Right ventricle myocardium inferior (tissue), 1 donor: ENCODE data around the gene RRP1. TPM values are rescaled to one million over a fixed set of nuclear protein-coding genes. Genes with fewer than 3 reads are reported as not detected.

Experiments used
- ATAC-seq: fragments of 200-7000 bp; cut with Tn5 transposase; one replicate; pipeline ENCODE4 v1.9.1; 2020; ENCODE audit warnings: mild to moderate bottlenecking, moderate library complexity
- DNase-seq: peaks from one replicate; pipeline ENCODE4 v3.0.0; 2021; ENCODE audit errors: missing footprints
- intact Hi-C: fragments of 100-400 bp; cut with DNase I; formaldehyde crosslinking; loops from one replicate; pipeline ENCODE4 v1.11.0; 2022
- total RNA-seq: library from RNA; stranded (reverse); fragmentation: NEBNext Ultra II Directional; extraction: Animal tissue kit (Norgen Biotek cat#: 25700); gene quantifications from one replicate; pipeline ENCODE4 v1.2.1, GENCODE V29; 2021
- donor health status: DM: no; HTN: yes; CAD: no; lungs with severe emphysema.

The RRP1 gene
- total RNA-seq, 1 donor from 2014 or later, result 10.1 TPM

DNA sequence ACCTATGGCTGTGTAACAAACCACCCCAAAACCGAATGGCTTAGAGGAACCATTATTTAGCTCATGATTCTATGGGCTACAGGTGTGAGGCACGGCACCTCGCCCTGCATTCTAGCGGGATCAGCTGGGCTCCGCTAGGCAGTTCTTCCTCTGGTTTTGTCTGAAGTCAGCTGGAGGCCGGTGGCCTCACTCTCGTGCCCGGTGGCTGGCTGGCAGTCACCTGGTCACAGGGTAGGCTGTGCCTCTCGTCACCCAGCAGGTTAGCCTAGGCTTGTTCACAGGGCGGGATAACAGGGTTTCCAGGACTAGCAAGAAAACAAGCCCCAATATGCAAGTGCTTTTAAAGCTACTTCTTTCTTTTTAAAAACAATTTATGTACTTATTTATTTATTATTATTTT lies 59.4 kb downstream of the RRP1 start:
- DNase-seq (no peak), ATAC-seq (no peak)
- intact Hi-C loops, result no loop called here

DNA sequence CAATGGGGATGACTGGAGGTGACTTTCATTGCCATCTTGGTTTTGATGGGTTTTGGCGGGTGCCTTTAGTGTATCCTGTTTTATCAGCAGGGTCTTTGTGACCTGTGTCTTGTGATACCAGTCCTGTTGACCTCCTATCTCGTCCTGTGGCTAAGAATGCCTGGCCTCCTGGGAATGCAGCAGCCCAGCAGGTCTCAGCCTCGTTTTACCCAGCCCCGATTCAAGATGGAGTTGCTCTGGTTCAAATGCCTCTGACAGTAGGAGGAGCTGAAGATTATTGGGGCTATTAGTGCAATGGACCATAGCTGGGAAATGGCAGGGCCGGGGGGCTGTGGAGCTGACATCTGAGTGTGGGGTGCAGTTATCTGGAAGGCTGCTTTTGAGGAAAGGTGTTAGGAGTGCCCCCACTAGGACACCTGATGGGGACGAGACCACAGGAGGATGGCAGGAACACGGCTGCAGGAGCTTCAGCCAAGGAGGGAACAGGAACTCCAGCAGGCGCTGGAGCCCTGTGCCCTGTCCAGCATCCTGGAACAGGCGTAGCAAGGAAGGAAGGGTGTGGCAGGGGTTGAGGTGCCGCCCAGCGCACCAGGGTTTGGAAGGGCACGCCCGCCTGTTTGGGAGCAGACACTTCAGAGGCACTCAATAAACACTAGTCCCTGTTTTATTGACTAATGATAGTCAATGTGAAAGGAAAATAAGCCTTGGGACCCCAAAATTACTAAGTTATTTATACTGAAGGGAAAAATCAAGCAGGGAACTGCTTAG lies 60.3 kb downstream of the RRP1 start:
- DNase-seq, result no peak
- intact Hi-C loops, result no loop called here
- ATAC-seq, result no peak

DNA sequence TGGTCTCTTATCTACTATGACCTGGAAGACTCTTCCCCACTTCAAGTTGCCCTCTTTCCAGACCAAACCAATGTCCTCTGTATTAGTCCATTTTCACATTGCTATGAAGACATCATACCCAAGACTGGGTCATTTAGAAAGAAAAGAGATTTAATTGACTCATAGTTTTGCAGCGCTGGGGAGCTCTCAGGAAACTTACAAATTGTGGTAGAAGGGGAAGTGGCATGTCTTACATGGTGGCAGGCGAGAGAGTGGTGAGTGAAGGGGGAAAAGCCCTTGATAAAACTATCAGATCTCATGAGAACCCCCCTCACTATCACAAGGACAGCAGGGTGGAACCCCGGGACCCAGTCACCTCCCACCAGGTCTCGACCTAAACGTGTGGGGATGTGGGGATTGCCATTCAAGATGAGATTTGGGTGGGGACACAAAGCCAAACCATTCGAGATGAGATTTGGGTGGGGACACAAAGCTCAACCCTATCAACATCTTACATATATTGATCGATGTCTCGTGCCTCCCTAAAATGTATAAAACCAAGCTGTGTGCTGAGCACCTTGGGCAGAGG lies 61.4 kb downstream of the RRP1 start:
- ATAC-seq, result no peak
- DNase-seq, result no peak
- intact Hi-C loops, result no loop called here

DNA sequence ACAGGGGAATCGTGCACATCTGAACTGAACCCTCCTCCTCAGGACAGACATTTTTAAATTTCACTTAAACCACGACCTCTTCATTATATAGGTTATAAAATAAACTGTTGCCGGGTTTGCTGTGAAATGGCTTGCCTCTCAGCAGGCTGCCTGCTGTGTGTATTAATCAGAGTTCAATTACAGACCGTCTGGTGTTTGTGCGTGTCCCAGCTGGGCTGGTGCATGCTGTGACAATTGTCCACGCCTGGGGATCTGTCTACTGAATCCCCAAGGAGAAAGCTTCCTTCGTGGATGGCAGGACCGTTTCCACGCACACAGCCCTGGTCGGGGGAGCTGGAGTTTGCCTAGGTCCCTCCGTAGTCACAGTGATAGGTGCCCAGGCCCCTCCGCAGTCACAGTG lies 62.2 kb downstream of the RRP1 start:
- DNase-seq, result no peak
- no peak for ATAC-seq
- intact Hi-C loops, result no loop called here

DNA sequence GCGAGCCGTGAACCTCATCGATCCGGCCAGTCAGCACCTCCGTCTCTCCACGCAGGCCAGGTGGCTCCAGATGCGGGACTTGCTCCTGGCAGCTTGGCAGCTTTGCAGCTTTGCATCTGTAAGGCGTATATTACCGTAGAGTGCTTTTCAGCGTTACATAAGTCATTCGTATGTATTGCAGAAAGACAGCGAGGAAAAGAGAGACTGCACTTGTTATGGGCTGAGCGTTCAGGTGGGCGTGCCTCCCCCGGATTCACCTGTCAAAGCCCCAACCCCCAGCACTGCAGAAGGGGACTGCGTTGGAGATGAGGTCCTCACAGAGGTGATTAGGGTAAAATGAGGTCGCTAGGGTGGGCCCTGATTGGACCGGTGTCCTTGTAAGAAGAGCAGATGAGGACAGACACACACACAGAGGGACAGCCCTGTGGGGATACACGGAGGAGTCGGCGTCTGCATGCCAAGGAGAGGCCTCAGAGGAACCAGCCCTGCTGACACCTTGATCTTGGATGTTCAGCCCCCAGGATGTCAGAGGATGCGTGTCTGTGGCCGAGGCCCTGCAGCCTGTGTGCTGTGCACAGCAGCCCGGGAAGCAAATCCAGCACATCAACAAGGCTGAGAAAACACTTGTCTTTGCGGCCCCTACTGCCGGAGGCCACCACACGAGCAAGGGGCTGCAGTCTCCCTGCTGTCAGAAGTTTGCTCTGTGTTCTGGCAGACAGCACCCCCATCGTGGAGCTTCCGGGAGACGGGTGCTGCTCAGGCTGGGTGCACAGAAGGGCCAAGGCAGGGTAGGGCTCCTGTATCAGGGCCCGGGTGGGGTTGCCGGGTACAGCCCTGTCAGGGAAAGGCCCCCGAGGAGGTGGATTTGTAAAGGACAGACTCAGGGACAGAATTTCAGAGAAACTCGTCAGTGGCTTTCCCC lies 64.7 kb downstream of the RRP1 start:
- intact Hi-C loops, result no loop called here
- no peak for DNase-seq
- ATAC-seq, result no peak

Other genes starting within 250 kb of the RRP1 start
- not detected for gene HSF2BP, start 130.1 kb upstream of the RRP1 start, total RNA-seq
- 9.5 TPM for gene RRP1B, start 130.0 kb upstream of the RRP1 start, total RNA-seq
- gene PDXK, start 70.4 kb upstream of the RRP1 start, total RNA-seq, result 105 TPM
- gene CSTB, start 13.3 kb upstream of the RRP1 start, total RNA-seq, result 44.1 TPM
- 93.4 TPM for gene AGPAT3, start 75.6 kb downstream of the RRP1 start, total RNA-seq
- 20.3 TPM for gene TRAPPC10, start 222.7 kb downstream of the RRP1 start, total RNA-seq